Measurements from ENCODE around the gene MIX23. TPM values are rescaled to one million over a fixed set of nuclear protein-coding genes. Genes with fewer than 3 reads are reported as not detected.

The MIX23 gene
- total and polyA plus RNA-seq, 2 of the 4 experiments (the other 2 are of a cell fraction) = 10.0 to 26.7 TPM

- Histone ChIP-seq H3K4me3 (ENCODE audit: insufficient read depth, low read depth, low read length) (no peak within 1 kb of the TSS), H2BK5ac (ENCODE audit: low read depth, low read length, poor library complexity, severe bottlenecking) (no peak within 1 kb of the TSS), H2AFZ (replicated peaks; ENCODE audit: low read length, poor library complexity) (no peak within 1 kb of the TSS), H4K8ac (ENCODE audit: low read depth in 2 of 2, low read length in 2 of 2) (no peak within 1 kb of the TSS), H3K36me3 (ENCODE audit: control insufficient read depth, insufficient read depth, low read length) (no peaks in the 10 kb centered on the region), H2BK120ac (ENCODE audit: low read depth, low read length) (no peak within 1 kb of the TSS), H3K79me1 (ENCODE audit: low read depth in 1 of 2, low read length in 2 of 2) (no peaks in the 10 kb centered on the region), H3K9me3 (ENCODE audit: control insufficient read depth, insufficient read depth, low read length) (no peaks in the 10 kb centered on the region), H2AK5ac (ENCODE audit: low read depth, low read length) (no peak within 1 kb of the TSS), H3K14ac (replicated peaks; ENCODE audit: low read depth, low read length) (no peak within 1 kb of the TSS), H4K5ac (ENCODE audit: low read depth, low read length) (no peak within 1 kb of the TSS), H3K56ac (ENCODE audit: extremely low read depth, insufficient read depth, low read length) (no peak within 1 kb of the TSS), H3K18ac (ENCODE audit: low read depth, low read length) (no peak within 1 kb of the TSS), H2AK9ac (replicated peaks; ENCODE audit: low read depth, low read length, poor library complexity) (no peak within 1 kb of the TSS), H3K4ac (ENCODE audit: low read depth, low read length) (no peak within 1 kb of the TSS), H3K27me3 (ENCODE audit: control insufficient read depth, insufficient read depth, low read length) (peaks cover 2% of the 10 kb centered on the region), H3K9me1 (ENCODE audit: insufficient read depth, low read length) (no peaks in the 10 kb centered on the region), H3K27ac (ENCODE audit: insufficient read depth, low read length) (no peak within 1 kb of the TSS), H3K23ac (ENCODE audit: low read depth, low read length) (no peak within 1 kb of the TSS; the same call in 1 of the 2 replicates), H2BK15ac (ENCODE audit: low read depth, low read length) (no peak within 1 kb of the TSS), H3K4me2 (ENCODE audit: low read depth, low read length) (no peak within 1 kb of the TSS), H3K9ac (ENCODE audit: low read depth, low read length) (no peak within 1 kb of the TSS), H4K91ac (ENCODE audit: insufficient read depth, low read depth, low read length) (no peak within 1 kb of the TSS), H4K20me1 (ENCODE audit: insufficient read depth, low read length) (no peaks in the 10 kb centered on the region), H2BK20ac (ENCODE audit: low read depth, low read length) (no peak within 1 kb of the TSS), H3K4me1 (ENCODE audit: control insufficient read depth, insufficient read depth, low read length) (no peaks in the 10 kb centered on the region)
- WGBS, 2 experiments (ENCODE audit: extremely low coverage in 2 of 2, insufficient read length in 1 of 2) = 67% methylated on average over 1 of the region's 6 CpGs; no CpG with 5 or more reads in 1 of the 2 experiments
- intact Hi-C loops (cut with micrococcal nuclease) = no loop called here
- BruUV-seq (replicated peaks) = no TSS peak
- CTCF ChIA-PET = no interaction called here
- TF ChIP-seq CEBPB (IDR thresholded peaks at IDR 0.05; ENCODE audit: low read depth, low read length) = peak; percentile 28; the same call in 1 of the 2 replicates
- TF ChIP-seq NFE2L2 (IDR thresholded peaks at IDR 0.05; ENCODE audit: low read depth, low read length) = no peak
- DNase-seq = no peak
- no peak for ATAC-seq (ENCODE audit: low read depth)
- POLR2A ChIA-PET (ENCODE audit: unreplicated experiment) = no interaction called here
- in situ Hi-C loops (cut with MboI; ENCODE audit: low sequenced_read_pairs) = no loop called here
- dilution Hi-C loops (cut with HindIII; ENCODE audit: low sequenced_read_pairs, unreplicated experiment) = no loop called here
Observed at GRCh38 chr3:122324871-122325323, 58.1 kb downstream of the MIX23 start, which contains the start of gene CSTA. Gene CSTA, plus strand, starts transcription at chr3:122325248. Its CDS starts 45 bp downstream, at chr3:122325293.
